Measurements from ENCODE around the gene RAPSN. TPM values are rescaled to one million over a fixed set of nuclear protein-coding genes. Genes with fewer than 3 reads are reported as not detected.

The RAPSN gene
- total RNA-seq, 6 experiments from 2014 or later, result 0.15 to 0.49 (median 0.25) TPM; not detected in 3

DNA sequence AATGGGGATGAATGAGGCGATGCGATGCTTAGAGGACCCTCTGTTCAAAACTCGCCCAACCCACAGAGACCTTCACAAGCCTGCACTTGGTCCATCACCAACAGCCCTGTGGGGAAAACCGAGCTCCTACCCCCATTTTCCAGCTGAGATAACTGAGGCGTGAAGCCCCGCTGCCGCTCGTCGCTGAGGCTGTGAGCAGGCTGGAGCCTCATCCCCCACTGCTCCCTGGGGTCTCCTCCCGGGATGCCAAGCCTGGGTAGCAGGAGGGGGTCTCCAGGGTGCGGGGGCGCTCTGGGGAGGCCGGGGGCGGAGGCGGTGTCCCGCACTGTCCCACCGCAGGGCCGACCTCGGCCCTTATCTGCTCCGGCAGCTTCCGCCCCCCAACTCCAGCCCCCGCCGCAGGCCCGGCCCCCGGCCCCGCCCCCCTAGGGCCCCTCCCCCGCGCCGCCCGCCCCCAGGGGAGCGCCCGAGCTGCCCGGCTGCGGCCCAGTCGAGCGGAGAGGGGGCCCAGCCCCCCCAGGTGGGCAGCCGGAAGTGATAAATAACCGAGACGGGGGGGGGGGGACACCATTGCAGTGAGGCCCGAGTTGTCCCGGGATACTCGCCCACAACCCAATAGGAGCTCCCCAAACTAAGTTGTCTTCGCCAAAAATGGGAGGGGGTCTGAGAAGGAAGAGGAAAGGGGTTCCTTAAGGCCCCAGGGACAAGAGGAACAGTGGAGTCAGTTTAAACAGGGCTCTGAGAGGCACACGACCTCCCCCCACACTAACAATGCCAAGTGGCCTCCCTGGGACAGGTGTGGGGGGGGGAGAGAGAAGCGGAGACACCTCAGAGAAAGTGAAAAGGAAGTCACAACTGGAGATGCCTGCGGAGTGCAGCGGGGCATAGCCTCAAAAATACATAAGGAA, 48.8 kb downstream of the RAPSN start:
- DNase-seq, result peak in 2 of 3 donors; percentile 57 to 61
- peaks cover 0 to 2% (median 0%) of the 10 kb centered on the region in 4 donors for H3K4me1 ChIP-seq
- peak overlapping the region; percentile 43 to 63 (median 49) for H3K27ac ChIP-seq
- peak; percentile 74 to 79 (median 76) for ATAC-seq
- WGBS (ENCODE audit: insufficient coverage, low coverage, low lambda C conversion rate, missing lambda C conversion rate), result 8% methylated on average over 11 of the region's 47 CpGs
- H3K27me3 ChIP-seq, result no peaks in the 10 kb centered on the region
- intact Hi-C loops (cut with DNase I), result no loop called here
- H3K4me3 ChIP-seq, result peak overlapping the region; percentile 26 to 46 (median 44)
- no peaks in the 10 kb centered on the region for H3K36me3 ChIP-seq
- no peaks in the 10 kb centered on the region for H3K9me3 ChIP-seq
- TF ChIP-seq, protein P1, sequence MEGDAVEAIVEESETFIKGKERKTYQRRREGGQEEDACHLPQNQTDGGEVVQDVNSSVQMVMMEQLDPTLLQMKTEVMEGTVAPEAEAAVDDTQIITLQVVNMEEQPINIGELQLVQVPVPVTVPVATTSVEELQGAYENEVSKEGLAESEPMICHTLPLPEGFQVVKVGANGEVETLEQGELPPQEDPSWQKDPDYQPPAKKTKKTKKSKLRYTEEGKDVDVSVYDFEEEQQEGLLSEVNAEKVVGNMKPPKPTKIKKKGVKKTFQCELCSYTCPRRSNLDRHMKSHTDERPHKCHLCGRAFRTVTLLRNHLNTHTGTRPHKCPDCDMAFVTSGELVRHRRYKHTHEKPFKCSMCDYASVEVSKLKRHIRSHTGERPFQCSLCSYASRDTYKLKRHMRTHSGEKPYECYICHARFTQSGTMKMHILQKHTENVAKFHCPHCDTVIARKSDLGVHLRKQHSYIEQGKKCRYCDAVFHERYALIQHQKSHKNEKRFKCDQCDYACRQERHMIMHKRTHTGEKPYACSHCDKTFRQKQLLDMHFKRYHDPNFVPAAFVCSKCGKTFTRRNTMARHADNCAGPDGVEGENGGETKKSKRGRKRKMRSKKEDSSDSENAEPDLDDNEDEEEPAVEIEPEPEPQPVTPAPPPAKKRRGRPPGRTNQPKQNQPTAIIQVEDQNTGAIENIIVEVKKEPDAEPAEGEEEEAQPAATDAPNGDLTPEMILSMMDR (IDR thresholded peaks at IDR 0.05), result no peak
- TF ChIP-seq POLR2A (IDR thresholded peaks at IDR 0.05), result peak; percentile 22

DNA sequence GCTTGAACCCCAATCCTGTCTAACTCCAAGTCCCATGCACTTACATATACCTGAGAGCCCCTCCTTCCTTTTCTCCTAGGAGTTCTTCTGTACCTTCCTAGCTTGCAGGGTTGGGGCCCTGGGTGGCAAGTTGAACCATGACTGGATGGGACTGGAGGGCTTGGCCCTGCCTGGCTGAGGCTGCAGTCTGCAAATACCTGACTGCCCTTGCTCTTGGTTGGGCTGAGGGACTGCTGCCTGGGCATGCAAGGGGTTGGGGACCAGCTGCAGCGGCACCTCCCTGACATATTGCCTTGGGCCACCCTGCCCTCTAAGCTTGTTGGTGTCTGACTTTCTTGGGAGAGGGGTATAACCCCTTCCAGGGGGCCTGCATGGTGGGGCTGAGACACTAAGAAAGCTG, 50.4 kb downstream of the RAPSN start:
- Histone ChIP-seq H3K27me3 (no peaks in the 10 kb centered on the region), H3K27ac (no peak overlapping the region), H3K36me3 (no peaks in the 10 kb centered on the region), H3K4me3 (no peak overlapping the region), H3K4me1 (peaks cover 0 to 2% (median 0%) of the 10 kb centered on the region in 4 donors), H3K9me3 (no peaks in the 10 kb centered on the region)
- WGBS (ENCODE audit: insufficient coverage, low coverage, low lambda C conversion rate, missing lambda C conversion rate), result no CpG with 5 or more reads among the region's 1 CpG
- TF ChIP-seq POLR2A (IDR thresholded peaks at IDR 0.05), result no peak
- TF ChIP-seq, protein P1 (IDR thresholded peaks at IDR 0.05), result no peak
- no peak for ATAC-seq
- DNase-seq, result peak in 1 of 3 donors; percentile 21
- intact Hi-C loops (cut with DNase I), result no loop called here

DNA sequence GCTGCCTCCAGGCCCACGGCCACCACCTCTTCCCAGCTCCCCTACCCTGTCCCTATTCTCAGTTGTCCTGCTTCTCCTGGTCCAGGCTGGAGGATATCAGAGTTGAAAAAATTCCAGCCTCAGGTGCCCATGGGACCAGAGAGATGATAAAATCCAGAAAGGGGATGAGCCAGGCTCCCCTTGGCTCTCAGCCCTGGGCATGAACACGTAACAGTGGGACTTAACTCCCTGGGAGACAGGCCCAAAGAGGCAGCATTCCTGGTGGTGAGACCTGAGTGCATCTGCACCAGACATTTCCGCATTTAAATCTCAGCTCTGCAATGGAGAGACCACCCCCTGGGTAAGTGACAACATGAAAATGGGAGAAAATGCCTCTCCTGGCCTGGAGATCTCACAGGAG, 50.9 kb downstream of the RAPSN start:
- Histone ChIP-seq H3K27ac (no peak overlapping the region), H3K36me3 (no peaks in the 10 kb centered on the region), H3K4me3 (no peak overlapping the region), H3K4me1 (peaks cover 0 to 2% (median 0%) of the 10 kb centered on the region in 4 donors), H3K27me3 (no peaks in the 10 kb centered on the region), H3K9me3 (no peaks in the 10 kb centered on the region)
- no peak for ATAC-seq
- TF ChIP-seq, protein P1 (IDR thresholded peaks at IDR 0.05), result no peak
- no peak for TF ChIP-seq POLR2A (IDR thresholded peaks at IDR 0.05)
- 100% methylated on average over 1 of the region's 3 CpGs for WGBS (ENCODE audit: insufficient coverage, low coverage, low lambda C conversion rate, missing lambda C conversion rate)
- intact Hi-C loops (cut with DNase I), result no loop called here
- DNase-seq, result peak in 1 of 3 donors; percentile 5

DNA sequence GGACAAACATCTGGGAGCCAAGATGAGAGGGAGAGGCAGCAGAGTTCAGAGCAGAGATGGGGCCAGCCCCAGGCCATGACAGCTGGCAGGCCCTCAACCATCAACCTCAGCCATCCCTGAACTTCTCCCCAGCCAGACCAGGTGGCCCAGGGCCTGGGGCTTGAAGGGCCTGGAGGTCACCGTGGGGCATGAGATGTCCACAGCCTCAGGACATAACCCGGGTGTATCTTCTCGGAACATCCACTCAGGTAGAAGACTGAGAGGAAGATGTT, 53.0 kb downstream of the RAPSN start:
- DNase-seq (no peak), ATAC-seq (no peak)
- Histone ChIP-seq H3K27ac (peak overlapping the region; percentile 78 to 95 (median 92)), H3K4me3 (no peak overlapping the region), H3K36me3 (no peaks in the 10 kb centered on the region), H3K27me3 (no peaks in the 10 kb centered on the region), H3K9me3 (no peaks in the 10 kb centered on the region), H3K4me1 (peaks cover 0 to 2% (median 0%) of the 10 kb centered on the region in 4 donors)
- TF ChIP-seq POLR2A (IDR thresholded peaks at IDR 0.05), result no peak
- TF ChIP-seq, protein P1 (IDR thresholded peaks at IDR 0.05), result no peak
- 85% methylated on average over 2 of the region's 3 CpGs for WGBS (ENCODE audit: insufficient coverage, low coverage, low lambda C conversion rate, missing lambda C conversion rate)
- intact Hi-C loops (cut with DNase I), result no loop called here

Measured in right lobe of liver (tissue), 6 donors.